BJ (cell line): ENCODE data around the gene ERP44. TPM values are rescaled to one million over a fixed set of nuclear protein-coding genes. Genes with fewer than 3 reads are reported as not detected.

Experiments used
- CTCF ChIA-PET: fragments of 350-600 bp; formaldehyde crosslinking; extraction: SDS; loops from one replicate; lab custom pipeline; 2021; ENCODE audit warnings: antibody characterized with exemption, inconsistent platforms; lab: Yijun Ruan, JAX
- POLR2A ChIA-PET: fragments of 300-600 bp; sonication (Branson Sonifier 250); formaldehyde crosslinking; extraction: SDS; loops from one replicate; lab custom pipeline; 2021; ENCODE audit warnings: antibody characterized with exemption; lab: Charles Lee
- DNase-seq: peaks from one replicate; pipeline ENCODE4 v3.0.0-alpha.2; 2011; ENCODE audit warnings: low read depth
- H3K27me3 ChIP-seq: 2 replicates; pipeline ENCODE4 v1.6.0; 2011; ENCODE audit warnings: low read length; ENCODE audit not compliant: control insufficient read depth, insufficient read depth
- H3K36me3 ChIP-seq: 2 replicates; pipeline ENCODE4 v1.5.1; 2011; ENCODE audit warnings: low read length; ENCODE audit not compliant: control insufficient read depth, insufficient read depth
- H3K4me3 ChIP-seq: 2 replicates; pipeline ENCODE4 v1.5.1; 2011; ENCODE audit warnings: low read depth, mild to moderate bottlenecking, control low read depth, low read length
- CTCF ChIP-seq: IDR thresholded peaks from 2 replicates; pipeline ENCODE4 v1.5.1; 2011; ENCODE audit warnings: low read depth, mild to moderate bottlenecking, control low read depth, inconsistent platforms, low read length, moderate library complexity; ENCODE audit not compliant: insufficient read depth
- polyA plus RNA-seq: library from polyadenylated mRNA; depleted of rRNA; stranded (reverse); fragments of >200 nt; gene quantifications from 2 replicates; pipeline ENCODE4 v1.2.3, GENCODE V29; 2011

The ERP44 gene
- polyA plus RNA-seq, 1 experiment, result 9.8 TPM

GRCh38 chr9:99971410-99971809 is 127.4 kb downstream of the ERP44 start:
- CTCF ChIA-PET, result interaction anchor here (0.5 kb wide), 1 partner anchor 23 kb away, joined by 3 read pairs; no protein-coding TSS in a partner anchor
- POLR2A ChIA-PET, result no interaction called here
- no peaks in the 10 kb centered on the region for H3K36me3 ChIP-seq
- DNase-seq, result no peak
- no peak for TF ChIP-seq CTCF
- H3K4me3 ChIP-seq, result no peak overlapping the region
- H3K27me3 ChIP-seq, result no peaks in the 10 kb centered on the region

- no peak for TF ChIP-seq CTCF
- CTCF ChIA-PET, result interaction anchor here (1.3 kb wide), 1 partner anchor 23 kb away, joined by 3 read pairs; no protein-coding TSS in a partner anchor
- DNase-seq, result no peak
- Histone ChIP-seq H3K4me3 (no peak overlapping the region), H3K27me3 (no peaks in the 10 kb centered on the region), H3K36me3 (no peaks in the 10 kb centered on the region)
- POLR2A ChIA-PET, result no interaction called here
Measured at GRCh38 chr9:99970481-99970880, 128.3 kb downstream of the ERP44 start.

GRCh38 chr9:99967457-99967856 is 131.3 kb downstream of the ERP44 start:
- ChIA-PET CTCF (no interaction called here), POLR2A (no interaction called here)
- TF ChIP-seq CTCF, result no peak
- H3K36me3 ChIP-seq, result no peaks in the 10 kb centered on the region
- DNase-seq, result no peak
- no peaks in the 10 kb centered on the region for H3K27me3 ChIP-seq
- no peak overlapping the region for H3K4me3 ChIP-seq

GRCh38 chr9:99966716-99967115 is 132.1 kb downstream of the ERP44 start:
- TF ChIP-seq CTCF, result no peak
- CTCF ChIA-PET, result no interaction called here
- no peak for DNase-seq
- H3K4me3 ChIP-seq, result no peak overlapping the region
- no peaks in the 10 kb centered on the region for H3K27me3 ChIP-seq
- no peaks in the 10 kb centered on the region for H3K36me3 ChIP-seq
- POLR2A ChIA-PET, result interaction anchor here (0.6 kb wide), 1 partner anchor 136 kb away, joined by 5 read pairs; no protein-coding TSS in a partner anchor

GRCh38 chr9:99966001-99966400 is 132.8 kb downstream of the ERP44 start:
- ChIA-PET CTCF (no interaction called here), POLR2A (interaction anchor here (0.6 kb wide), 1 partner anchor 136 kb away, joined by 5 read pairs; no protein-coding TSS in a partner anchor)
- TF ChIP-seq CTCF, result no peak

More at GRCh38 chr9:99966001-99966400, 132.8 kb downstream of the ERP44 start:
- Histone ChIP-seq H3K4me3 (no peak overlapping the region), H3K27me3 (no peaks in the 10 kb centered on the region), H3K36me3 (peaks cover 1% of the 10 kb centered on the region)
- no peak for DNase-seq
